HL-60 (cell line): ENCODE measurements around the gene ZNF512B.

Experiments used
- DNase-seq, 2 experiments: peaks; one replicate each; pipeline ENCODE4 v3.0.0-alpha.2; 2010 to 2020; ENCODE audit warnings: low read depth in 1 of 2, low spot score in 1 of 2
- H3K27ac ChIP-seq: fragments of 250-450 bp; sonication (Bioruptor Pico); replicated peaks from 2 replicates; pipeline ENCODE4 v1.5.1; 2020; ENCODE audit warnings: mild to moderate bottlenecking, moderate library complexity
- H3K27me3 ChIP-seq: fragments of 250-450 bp; sonication (Bioruptor Pico); 2 replicates; pipeline ENCODE4 v1.5.1; 2021; ENCODE audit warnings: mild to moderate bottlenecking, moderate library complexity; ENCODE audit not compliant: insufficient read depth, poor library complexity, severe bottlenecking
- H3K4me3 ChIP-seq: replicated peaks from 2 replicates; pipeline ENCODE4 v1.5.1; 2011; ENCODE audit warnings: mild to moderate bottlenecking, control low read depth, low read length; ENCODE audit not compliant: insufficient read depth
- GABPA ChIP-seq: IDR thresholded peaks from 2 replicates; pipeline ENCODE4 v1.6.1; 2012; ENCODE audit warnings: low read depth
- POLR2AphosphoS5 ChIP-seq: IDR thresholded peaks from 2 replicates; pipeline ENCODE4 v1.6.1; 2012; ENCODE audit warnings: low read depth
- SPI1 ChIP-seq: IDR thresholded peaks from 2 replicates; pipeline ENCODE4 v1.6.1; 2012; ENCODE audit warnings: low read depth, mild to moderate bottlenecking, borderline replicate concordance
- TF ChIP-seq, protein P1 (sequence below): IDR thresholded peaks from 2 replicates; pipeline ENCODE4 v1.6.1; 2012; ENCODE audit warnings: low read depth; ENCODE audit not compliant: insufficient replicate concordance
- TF ChIP-seq, protein P2 (sequence below): IDR thresholded peaks from one replicate; pipeline ENCODE4 v1.5.1; 2011; ENCODE audit warnings: low read length, control low read depth, inconsistent platforms; ENCODE audit not compliant: insufficient read depth

Gene ZNF512B

DNA sequence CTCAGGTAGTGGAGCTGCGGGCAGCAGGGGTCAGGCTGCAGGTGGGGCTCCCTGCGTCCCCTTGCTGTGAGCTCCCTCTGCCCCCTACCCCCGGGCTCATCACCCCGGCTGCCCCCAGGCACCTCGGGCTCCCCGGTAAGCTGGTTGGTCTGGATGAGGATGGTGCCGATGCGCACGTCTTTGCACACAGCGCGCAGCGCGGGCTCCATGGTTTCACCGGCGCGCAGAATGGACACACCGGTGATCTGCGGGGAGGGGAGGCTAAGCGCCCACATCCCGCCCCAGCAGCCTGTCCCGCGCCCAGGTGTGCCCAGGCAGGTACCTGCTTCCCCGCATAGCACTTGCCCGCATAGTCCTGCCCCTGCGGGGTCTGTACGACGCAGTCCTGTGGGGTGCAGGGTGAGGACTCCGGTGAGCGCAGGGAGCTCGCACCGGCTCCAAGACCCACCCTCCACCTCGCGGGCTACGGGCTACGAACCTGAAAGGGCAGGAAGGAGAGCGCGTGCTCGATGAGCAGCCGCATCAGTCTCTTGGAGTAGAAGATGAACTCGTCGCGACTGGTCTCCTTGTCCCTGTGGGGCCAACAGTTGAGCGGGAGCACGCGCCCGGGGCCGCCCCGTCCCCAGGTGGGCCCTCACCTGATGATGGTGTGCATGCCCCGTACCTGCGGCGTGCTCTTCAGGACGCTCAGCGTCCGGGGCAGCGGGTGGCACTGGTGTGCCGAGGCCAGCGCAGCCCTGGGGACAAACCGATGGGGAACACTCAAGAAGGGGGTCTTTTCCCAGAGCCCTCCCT is 29.1 kb downstream of the ZNF512B start:
- Histone ChIP-seq H3K27me3 (no peaks in the 10 kb centered on the region), H3K27ac (peak overlapping the region; percentile 58), H3K4me3 (no peak overlapping the region)
- DNase-seq: no peak
- TF ChIP-seq POLR2AphosphoS5 (0 out of 2 replicates have a peak, but pooled peaks have one; percentile 3), GABPA (no peak)

DNA sequence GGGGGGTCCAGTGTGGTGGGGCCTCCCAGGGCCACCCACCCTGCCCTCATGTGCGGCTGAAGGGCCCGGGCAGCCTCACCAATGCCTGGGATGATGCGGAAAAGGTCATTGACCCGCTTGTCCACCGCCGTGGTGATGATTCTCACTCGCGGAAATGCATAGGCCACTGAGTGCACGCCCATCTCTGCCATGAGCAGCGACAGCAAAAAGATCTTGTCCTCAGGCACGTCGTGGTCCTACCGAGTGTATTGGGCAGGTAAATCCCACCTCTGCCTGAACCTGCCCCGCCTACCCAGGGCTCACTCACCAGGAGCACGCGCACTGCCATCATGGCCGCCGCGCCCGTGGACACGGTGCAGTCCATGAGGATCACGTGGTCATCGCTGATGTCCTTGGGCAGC is 29.7 kb downstream of the ZNF512B start:
- DNase-seq: no peak
- Histone ChIP-seq H3K4me3 (no peak overlapping the region), H3K27me3 (no peaks in the 10 kb centered on the region), H3K27ac (no peak overlapping the region)
- TF ChIP-seq POLR2AphosphoS5: peak; percentile 34; the same call in 1 of the 2 replicates
- TF ChIP-seq, protein P1, sequence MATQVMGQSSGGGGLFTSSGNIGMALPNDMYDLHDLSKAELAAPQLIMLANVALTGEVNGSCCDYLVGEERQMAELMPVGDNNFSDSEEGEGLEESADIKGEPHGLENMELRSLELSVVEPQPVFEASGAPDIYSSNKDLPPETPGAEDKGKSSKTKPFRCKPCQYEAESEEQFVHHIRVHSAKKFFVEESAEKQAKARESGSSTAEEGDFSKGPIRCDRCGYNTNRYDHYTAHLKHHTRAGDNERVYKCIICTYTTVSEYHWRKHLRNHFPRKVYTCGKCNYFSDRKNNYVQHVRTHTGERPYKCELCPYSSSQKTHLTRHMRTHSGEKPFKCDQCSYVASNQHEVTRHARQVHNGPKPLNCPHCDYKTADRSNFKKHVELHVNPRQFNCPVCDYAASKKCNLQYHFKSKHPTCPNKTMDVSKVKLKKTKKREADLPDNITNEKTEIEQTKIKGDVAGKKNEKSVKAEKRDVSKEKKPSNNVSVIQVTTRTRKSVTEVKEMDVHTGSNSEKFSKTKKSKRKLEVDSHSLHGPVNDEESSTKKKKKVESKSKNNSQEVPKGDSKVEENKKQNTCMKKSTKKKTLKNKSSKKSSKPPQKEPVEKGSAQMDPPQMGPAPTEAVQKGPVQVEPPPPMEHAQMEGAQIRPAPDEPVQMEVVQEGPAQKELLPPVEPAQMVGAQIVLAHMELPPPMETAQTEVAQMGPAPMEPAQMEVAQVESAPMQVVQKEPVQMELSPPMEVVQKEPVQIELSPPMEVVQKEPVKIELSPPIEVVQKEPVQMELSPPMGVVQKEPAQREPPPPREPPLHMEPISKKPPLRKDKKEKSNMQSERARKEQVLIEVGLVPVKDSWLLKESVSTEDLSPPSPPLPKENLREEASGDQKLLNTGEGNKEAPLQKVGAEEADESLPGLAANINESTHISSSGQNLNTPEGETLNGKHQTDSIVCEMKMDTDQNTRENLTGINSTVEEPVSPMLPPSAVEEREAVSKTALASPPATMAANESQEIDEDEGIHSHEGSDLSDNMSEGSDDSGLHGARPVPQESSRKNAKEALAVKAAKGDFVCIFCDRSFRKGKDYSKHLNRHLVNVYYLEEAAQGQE: no peak

DNA sequence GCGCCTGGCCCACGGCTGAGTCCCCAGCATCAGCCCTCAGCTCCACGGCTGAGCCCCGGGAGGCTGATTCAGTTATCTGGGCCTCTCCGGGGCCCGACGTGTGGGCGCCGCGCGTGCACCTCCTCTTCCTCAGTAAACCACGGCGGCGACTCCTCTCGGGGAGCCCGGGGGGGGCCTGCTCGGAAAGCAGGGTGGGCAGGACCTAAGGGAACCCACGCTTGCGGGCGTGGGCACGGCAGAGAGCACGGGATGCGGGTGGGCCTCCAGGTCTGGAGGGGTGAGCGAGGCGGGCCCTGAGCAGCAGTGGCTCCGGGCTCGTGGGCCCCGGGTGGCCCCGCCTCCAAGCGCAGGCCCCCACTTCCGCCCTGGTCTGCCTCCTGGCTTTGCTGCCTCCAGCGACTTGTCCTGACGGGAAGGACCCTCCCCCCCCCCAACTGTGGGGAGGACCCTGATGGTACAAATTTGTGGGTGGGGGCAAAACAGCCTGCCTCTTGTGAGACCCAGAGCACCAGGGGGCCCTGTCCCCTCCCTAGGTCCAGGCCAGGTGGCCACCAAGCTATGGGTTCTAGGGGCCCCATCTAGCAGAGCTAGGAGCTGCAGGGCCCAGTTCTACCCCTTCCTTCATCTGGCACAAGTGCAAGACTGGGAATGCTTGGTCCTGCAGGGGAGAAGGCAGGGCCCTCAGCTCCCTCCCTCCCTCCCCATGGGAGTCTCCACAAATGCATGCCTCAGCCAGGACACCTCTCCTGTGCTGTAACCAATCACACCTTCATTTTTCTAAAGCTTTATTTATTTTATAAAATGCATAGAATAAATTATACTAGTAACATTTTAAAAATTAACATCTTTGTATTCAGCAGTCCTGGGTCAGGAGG is 30.4 kb downstream of the ZNF512B start:
- no peak overlapping the region for H3K4me3 ChIP-seq
- no peak for DNase-seq
- no peak overlapping the region for H3K27ac ChIP-seq
- no peaks in the 10 kb centered on the region for H3K27me3 ChIP-seq
- TF ChIP-seq GABPA (no peak), POLR2AphosphoS5 (no peak; the same call in 1 of the 2 replicates), SPI1 (no peak)
- TF ChIP-seq, protein P2, sequence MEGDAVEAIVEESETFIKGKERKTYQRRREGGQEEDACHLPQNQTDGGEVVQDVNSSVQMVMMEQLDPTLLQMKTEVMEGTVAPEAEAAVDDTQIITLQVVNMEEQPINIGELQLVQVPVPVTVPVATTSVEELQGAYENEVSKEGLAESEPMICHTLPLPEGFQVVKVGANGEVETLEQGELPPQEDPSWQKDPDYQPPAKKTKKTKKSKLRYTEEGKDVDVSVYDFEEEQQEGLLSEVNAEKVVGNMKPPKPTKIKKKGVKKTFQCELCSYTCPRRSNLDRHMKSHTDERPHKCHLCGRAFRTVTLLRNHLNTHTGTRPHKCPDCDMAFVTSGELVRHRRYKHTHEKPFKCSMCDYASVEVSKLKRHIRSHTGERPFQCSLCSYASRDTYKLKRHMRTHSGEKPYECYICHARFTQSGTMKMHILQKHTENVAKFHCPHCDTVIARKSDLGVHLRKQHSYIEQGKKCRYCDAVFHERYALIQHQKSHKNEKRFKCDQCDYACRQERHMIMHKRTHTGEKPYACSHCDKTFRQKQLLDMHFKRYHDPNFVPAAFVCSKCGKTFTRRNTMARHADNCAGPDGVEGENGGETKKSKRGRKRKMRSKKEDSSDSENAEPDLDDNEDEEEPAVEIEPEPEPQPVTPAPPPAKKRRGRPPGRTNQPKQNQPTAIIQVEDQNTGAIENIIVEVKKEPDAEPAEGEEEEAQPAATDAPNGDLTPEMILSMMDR: no peak
- TF ChIP-seq, protein P1: no peak

DNA sequence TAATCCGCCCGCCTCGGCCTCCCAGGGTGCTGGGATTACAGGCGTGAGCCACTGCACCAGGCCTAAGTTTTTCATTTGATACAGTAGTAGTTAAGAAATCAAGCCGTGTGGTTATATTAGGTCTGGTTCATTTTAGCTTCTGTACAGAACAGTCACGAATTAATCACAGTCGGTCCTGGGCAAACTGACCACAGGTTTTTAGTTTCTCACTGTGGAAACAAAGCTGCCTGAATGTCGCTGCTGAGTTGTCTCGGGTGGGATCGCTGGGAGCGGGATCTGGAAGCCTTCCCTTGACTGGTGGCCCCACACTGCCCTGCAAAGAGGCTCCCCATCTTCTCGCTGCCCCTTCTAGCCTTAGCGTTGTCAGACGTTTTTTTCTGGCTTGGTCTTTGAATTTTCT is 32.1 kb downstream of the ZNF512B start:
- no peak overlapping the region for H3K4me3 ChIP-seq
- TF ChIP-seq, protein P1: no peak
- H3K27ac ChIP-seq: no peak overlapping the region
- no peaks in the 10 kb centered on the region for H3K27me3 ChIP-seq
- no peak for DNase-seq
